ENCODE measurements around the gene CASTOR1.

Gene CASTOR1

DNA sequence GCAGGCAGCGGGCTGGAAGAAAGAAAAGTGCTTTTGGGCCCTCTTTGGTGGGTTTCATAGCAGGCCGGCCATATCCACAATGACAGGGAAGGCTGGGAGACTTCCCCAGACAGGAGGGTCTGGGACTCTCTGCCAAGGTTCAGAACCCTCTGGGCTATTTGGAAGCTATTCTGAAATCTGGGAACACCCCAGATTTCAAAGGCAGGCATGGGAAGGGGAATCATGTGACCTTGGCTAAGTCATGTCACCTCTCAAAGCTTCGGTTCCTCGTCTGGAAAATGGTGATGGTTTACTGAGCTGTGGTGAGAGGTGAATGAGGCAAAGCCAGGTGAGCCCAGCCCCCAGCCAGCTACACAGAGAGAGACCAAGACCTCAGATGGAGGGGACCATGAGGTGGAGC, 4.6 kb downstream of the CASTOR1 start:
- DNase-seq, result no peak

DNA sequence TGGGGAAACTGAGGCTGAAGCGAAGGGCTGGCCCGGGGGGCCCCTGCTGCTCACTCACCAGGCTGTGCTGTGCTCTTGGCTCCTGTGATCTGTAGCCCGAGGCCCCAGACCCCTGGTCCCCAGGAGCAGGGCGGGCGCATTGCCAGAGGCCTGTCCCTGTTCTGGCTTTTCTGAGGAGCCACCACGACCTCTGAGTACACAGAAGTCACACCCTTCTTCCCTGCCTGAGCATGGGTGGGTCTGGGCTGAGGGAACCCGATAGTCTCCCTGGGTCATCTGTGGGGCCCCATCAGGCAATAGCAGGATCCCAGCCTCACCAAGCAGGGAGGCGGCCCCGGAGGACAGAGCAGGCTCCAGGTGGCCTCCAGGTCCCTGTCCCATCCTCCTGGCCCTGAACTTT, 5.1 kb downstream of the CASTOR1 start:
- DNase-seq, result no peak

DNA sequence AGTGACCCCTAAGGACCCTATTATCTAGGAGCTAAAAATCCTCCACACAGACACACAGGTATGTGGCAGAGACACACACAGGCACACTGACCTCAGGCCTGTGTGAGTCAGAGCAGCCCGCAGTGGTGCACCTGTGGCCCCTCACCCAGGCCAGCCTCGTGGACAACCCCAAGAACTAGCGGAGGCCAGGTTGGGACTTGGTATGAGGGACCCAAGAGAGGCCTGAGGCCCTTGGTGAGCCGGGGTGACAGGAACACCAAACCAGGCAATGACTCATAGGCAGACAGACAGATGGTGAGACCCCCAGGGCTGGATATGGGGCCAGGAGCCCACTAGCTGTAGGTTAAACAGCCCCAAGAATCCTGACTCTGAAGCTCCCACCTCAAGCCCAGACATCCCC, 6.0 kb downstream of the CASTOR1 start:
- DNase-seq, result no peak

DNA sequence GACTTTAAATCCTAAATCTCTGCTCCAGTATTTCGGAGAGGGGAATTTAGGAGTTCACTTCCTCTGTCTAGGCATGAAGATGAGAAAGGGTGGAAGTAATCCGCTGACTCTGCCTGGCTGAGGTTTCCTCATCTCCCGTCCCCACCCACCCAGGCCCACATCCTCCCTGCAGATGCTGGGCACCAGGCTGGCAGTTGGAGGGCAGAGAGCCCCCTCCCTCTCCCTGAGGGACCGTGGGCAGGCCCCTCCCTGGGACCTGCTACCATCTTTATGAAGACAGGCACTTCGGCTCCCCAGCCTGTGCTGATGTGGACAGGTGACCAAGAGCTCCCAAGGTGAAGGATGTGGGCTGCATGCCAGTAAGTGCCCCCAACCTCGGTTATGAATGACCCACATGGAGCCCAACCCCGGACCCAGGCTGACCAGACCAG, 6.7 kb downstream of the CASTOR1 start:
- DNase-seq, result no peak

DNA sequence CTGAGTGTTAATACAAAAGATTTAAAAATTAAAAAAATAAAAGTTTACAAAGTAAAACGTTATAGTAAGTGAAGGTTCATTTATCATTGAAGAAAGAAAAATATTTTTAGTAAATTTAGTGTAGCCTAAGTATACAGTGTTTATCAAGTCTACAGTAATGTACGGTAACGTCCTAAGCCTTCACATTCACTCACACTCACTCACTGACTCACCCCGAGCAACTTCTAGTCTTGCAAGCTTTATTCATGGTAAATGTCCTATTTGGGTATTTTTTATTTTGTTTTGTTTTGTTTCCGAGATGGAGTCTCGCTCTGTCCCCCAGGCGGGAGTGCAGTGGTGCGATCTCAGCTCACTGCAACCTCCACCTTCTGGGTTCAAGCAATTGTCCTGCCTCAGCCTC, 8.8 kb downstream of the CASTOR1 start:
- DNase-seq, result no peak

DNA sequence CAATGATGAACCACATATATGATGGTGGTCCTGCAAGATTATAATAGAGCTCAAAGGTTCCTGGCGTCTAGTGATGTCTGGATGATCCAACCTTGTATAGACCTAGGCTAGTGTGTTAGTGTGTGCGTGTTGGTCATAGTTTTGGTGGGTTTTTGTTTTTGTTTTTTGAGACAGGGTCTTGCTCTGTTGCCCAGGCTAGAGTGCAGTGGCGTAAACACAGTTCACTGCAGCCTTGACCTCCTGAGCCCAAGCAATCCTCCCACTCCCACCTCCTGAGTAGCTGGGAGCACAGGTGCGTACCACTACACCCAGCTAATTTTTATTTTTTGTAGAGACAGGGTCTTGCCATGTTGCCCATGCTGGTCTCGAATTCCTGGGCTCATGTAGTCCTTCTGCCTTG, 9.4 kb downstream of the CASTOR1 start:
- no peak for DNase-seq

DNA sequence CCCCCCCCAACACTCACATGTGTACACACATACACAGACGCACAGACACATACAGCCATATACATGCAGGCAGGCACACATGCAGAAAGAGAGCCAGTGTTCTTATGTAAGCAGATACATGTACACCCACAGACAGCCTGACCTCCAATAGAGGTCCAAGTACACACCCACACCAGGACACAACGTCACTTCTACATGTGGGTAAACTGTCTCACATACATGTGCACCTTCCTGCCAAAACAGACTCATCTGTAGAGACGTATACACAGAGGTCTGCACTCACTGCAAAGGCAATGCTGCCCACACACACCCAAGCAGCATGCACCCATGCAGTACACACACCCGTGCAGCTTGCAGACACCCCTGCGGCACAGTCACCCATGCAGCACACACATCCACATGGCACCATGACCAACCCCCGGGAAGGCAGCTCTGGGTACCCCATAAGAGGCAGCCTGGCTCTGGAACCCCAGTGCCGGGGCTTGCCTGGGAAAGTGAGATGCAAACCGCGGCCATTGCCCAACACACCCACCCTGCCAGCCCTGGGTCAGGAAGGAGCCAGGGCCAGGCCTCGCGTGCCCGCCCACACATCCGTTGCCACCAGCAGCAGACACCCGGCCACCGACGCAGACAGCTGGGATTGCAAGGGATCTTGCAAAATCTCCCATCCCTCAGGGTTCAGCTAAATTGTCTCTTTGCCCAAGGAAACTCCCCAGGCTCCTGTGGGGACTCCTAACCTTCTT, 10.1 kb downstream of the CASTOR1 start:
- DNase-seq, result no peak

DNA sequence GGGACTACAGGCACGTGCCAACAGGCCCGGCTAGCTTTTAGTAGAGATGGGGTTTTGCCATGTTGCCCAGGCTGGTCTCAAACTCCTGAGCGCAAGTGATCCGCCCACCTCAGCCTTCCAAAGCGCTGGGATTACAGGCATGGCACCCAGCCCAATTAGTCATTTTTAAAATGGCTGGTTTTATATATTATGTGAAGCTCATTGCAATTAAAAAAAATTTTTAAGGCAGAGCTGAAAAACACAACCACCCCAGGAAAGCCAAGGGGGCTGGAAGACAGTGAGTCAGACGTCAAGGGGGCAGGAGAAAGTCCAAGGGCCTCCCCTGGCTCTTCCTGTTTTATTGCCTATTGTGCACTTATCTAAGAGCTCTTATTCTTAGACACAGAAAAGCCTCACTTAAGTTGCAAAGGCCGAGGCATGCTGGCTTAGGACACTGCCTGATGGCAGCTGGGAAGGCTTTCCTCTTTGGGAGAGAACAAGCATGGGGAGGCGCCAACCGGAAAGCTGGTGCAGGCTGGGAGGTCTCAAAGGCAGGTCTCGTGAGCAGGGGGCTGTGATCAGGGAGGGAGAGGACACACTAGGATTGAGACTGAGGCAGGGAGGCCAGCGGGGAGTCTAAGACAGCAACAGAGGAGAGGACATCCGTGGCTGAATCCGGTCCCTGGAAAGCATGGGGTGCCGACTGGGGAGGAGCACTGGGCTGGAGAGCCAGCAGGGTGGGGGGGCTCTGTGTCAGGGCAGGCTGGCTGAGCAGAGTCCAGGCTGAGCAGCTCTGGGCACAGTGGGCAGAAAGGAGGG, 11.6 kb downstream of the CASTOR1 start:
- DNase-seq, result no peak

DNA sequence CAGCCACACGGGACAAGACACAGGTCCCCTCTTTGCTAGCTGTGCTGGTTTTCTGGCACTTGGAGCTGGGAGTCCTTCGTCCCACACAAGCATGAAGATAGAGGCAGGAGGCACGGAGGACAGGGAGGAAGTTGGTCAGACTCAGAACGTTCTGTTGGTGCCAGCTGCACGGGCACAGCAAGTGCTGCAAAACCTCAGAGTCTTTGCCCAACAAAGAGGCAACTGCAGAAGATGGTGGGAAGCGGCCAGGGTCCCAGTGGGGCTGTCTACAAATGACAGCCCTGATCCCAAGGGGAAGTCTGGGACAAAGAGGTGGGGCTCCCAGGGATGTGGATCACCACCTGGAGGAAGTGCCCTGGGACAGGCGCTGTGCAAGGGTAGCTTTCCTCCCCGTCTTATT, 13.3 kb downstream of the CASTOR1 start:
- DNase-seq, result no peak

DNA sequence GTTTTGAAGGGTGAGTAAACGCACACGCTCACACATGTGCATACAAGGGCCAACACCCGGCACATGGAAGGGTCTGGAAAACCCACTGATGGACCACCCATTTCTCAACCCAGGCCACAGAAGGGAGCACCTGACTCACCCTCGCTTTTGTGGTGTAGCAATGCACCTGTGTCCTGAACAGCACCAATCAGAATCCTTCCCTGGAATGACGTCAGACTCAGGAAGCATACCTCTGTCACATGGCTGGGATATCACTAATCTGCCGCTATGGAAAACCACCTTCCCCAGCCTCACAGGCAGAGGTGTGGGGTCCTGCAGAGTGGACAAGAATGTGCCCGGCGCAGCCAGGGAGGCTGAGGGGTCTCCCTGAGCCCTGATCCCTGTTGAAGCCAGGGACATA, 13.7 kb downstream of the CASTOR1 start:
- no peak for DNase-seq

DNA sequence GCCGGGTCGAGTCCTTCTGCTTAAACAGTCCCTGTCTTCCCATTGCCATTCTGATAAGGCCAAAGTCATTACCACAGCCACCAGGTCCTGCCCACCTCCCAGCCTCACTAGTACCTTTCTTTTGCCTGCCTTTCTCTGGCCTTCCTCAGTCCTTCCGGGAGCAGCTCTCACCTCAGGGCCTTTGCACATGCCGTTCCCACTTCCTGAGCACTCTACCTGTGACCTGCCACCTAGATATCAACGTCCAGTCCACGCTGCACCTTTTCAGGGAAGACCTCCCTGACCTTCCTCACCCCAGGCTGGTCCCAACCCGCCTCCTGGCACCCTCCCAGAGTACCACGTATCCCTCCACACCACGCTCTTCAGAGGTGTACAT, 14.9 kb downstream of the CASTOR1 start:
- DNase-seq, result no peak

DNA sequence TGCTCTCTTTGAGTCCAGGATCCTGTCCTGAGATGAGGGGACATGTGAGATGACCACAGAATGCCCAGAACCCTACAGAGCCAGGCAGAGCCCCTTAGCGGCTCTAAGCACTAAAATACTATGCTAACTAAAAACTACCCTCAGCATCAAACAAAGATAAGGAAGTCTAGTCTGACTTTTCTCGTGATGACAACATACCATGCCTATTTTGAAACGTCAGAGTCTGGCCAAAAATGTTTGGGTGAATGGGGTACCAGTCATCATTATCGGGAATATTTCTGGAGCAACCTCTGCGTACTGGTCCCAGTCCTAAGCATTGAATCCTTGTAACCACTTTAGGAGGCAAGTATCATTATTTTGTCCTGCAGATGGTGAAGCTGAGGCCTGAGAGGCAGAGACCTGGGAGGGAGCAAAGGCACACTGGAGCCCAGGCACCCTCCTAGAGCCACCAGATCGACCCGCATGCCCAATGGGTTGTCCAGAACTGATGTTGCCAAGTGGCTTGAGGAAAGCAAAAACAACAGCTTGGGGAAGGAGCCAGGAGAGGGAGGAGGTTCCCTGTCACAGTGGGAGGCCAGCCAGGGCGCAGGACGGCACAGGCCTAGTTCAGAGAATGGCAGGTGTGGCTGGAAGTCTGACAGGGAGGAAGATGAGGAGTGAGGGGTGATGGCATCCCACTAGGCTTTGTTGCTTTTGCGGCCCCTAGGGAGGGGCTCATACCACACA, 15.4 kb downstream of the CASTOR1 start:
- DNase-seq, result no peak

DNA sequence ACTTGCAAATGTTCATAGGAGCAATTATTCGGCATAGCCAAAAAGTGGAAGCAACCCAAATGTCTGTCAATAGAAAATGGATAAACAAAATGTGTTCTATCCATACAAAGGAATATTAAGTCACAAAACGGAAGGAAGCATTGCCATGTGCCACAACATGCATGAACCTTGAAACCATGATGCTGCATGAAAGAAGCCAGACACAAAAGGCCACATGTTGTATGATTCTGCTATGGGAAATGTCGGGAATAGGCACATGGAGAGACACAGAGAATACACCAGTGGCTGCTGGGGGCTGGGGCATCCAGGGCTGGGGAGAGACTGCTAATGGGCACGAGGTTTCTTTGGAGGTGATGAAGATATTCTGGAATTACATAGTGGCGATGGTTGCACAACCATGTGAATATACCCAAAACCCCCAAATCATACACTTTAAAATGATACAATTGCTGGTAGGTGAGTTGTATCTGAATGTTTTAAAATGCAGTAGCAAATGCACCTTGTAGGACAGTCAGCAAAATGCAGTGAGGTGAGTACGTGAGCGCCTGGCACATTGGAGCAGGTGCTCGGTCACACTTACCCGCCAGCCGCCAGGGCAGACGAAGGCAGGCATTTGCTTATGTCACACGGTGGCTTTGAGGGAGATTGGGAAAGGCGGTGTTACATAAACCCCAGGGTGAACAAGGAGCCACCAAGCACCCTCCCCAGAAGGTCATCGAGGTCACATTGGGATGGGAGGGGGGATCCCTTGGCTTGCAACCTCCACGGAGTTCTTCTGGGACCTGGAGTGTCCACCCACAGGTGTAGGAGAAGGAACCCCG, 16.3 kb downstream of the CASTOR1 start:
- DNase-seq, result no peak

DNA sequence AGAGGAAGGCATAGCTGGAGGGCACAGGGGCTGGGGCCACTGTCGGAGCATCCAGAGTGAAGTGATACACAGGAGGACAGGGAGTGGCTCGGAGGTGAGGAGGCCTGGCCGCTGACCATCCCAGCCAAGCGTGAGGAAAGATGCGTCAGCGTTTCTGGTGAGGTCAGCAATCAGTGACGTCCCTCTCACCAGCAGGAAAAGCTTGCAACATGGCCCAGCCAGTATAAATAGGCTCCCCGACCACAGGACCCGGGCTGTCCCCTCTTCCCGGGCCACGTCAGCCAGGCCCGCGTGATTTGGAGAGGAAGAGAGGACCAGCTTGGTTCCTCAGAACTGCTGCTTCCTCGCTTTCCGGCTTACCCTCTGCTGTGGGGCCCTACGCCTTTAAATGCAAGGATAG, 18.5 kb downstream of the CASTOR1 start:
- DNase-seq, result no peak

DNA sequence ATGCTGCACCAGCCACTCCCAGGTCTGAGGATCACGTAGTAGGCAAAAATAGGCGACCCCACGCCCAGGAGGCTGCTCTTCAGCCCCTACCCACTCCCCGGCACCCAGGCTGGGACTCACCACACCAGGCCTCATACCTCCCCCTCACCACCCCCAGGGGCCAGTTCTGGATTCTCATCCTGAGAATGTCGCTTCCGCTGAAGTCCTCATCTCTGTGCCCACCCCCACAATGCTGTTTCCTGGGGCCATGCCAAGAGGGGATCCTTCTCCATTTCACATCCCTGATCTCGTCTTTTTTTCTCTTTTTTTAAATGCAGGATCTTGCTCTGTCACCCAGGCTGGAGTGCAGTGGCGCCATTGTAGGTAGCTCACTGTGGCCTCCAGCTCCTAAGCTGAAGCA, 21.0 kb downstream of the CASTOR1 start:
- DNase-seq, result no peak

DNA sequence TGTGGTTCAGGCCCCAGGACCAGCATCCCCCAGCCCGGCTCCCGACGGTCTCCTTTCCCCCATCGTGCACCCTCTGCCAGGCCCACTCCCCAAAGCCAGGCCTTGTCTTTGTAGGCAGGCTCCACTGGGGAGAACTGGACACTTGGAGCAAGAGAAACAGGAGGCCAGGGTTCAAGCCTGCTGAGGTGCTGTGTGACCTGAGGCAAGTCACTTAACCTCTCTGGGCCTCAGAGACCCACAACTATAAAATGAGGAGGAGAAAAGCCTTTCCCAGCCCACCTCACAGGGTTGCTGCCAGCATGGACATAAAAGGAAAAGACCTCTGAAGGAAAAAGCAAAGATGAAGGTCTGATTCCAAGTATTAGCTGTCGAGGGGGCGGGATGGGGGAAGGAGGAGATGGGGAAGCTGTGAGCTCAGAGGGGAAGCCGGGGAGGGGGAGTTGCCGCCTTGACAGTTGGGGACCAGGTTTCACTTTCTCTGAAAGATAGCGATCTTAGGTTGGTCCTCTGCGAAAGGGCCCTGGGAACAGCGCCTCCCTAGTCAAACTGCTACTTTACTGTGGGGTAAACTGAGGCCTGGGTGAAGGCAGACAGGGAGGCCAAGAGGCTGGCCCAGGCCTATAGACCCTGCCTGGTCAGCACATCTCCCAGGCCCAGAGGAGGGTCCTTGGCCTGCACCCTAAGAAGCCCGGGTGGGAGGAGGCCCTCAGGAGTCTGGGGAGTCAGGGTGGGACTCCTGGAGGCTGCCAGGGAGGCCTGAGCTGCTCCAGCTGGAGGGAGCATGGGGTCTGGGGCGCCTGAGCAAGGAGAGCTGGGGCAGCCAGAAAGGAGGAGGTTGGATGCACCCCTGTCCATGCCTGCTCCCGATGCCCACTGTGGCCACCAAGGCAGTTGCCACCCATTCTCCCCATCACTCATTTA, 21.7 kb downstream of the CASTOR1 start:
- no peak for DNase-seq

DNA sequence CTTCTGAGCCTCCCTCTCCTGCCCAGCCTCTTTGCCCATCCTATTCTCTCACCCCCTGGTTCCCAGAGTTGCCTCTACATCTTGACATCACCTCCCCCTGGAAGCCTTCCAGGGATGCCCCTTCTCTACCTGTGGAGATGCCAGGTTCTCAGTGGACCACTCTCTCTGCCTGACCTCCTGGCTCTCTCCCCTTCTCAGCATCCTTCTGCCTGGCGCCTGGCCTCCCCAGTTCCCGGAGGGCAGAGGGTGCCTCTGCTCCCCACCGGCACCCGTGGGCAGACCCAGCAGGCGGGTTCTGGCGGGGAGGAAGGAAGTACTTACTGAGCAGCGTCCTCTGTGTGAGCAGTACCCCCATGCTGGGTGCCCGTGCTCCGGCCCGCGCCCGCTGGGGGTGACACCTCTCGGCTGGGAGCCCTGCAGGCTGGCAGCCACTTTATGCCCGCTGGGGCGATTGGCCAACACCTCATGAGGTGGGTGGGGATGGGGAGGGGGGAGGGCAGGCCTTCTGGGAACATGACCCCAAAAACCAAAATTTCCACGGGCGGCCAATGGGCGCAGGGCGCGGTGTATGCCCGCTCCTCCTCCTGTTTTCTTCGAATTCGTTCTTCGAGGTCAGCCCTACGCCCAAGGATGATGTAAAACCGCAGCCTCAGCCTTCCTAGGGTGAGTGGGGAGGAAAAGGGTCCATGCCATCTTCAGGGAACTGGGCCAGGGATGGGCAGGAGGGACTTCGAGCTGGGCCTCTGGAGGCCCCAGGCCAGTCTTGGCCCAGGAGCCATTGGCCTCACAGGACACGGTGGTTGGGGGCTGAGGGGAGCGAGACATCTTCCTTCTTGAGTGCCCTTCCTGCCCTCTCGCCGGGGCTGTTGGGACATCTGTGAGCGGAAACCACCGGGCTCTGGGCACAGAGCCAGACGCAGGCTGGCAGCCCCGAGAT, 22.6 kb downstream of the CASTOR1 start, which contains the start of gene OSM:
OSM (minus strand) TSS at position 407 of the 937 bp plus-strand sequence; CDS start at position 355, 52 bp downstream.
- no peak for DNase-seq

DNA sequence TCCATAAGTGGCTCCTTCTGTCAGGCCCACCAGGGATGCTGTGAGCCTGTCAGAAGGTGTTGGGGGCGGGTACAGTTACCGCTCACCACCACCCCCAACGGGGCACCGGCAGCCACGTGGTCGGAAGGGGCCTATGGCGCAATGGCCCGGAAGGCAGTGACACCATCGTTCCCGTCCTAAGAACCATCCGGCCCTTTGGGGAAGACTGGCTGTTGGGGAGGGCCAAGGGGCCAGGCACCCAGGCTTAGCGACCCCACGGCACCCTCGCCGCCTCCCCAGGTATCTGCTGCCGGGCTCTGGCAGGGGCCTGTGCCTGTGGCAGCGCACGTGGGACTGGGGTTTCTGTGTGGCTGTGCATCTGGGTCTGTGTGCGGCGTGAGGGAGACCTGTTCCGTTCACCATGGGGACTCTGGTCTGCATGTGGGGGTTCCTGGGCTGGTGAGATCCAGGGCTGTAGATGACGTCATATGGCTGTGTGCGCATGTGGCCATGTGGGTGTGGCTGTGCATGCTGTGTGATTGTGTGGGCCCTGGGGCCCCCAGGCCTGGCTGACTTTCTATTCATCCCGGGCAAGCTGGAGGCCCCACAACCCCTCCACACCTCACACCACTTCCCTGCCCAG, 23.4 kb downstream of the CASTOR1 start:
- DNase-seq, result no peak

DNA sequence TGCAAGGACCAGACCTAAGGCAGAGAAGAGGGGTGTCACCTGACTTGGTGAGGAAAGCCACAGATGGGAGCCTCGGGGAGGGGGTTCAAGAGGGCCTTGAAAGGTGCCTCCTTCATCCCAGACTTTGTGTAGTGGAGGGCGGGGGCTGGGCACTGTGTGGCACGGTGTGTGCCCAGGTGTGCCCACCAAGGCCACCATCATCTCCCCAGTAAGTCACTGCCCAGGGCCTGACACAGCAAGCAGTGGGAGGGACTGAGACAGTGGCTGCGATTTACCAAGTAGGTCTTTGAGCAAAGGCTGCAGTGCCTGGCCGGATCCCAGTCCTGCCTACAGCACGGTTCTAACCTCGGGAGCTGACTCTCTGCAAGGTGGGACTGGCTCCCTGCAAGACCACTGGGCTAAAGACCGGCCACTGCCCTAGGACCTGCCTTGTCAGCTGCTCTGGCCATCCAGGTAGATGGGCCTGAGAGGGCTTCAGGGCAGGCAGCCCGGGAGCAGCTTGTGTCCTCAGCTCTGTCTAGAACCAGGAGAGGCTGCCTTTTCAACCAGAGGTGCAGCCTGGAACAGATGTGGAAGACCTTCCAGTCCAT, 24.1 kb downstream of the CASTOR1 start:
- no peak for DNase-seq

All from right kidney (tissue), 1 donor.